ENCODE measurements around the gene LCORL. TPM values are rescaled to one million over a fixed set of nuclear protein-coding genes. Genes with fewer than 3 reads are reported as not detected.

Gene LCORL
- total RNA-seq: 1 to 10 TPM; 4.3 to 8.7 (median 6.2) TPM
- long read RNA-seq, partial matches to known transcripts: 2 of 3 reads
- long read RNA-seq, other reads (novel, unspliced or antisense): 1 of 3 reads

- H3K27ac ChIP-seq: peak within 1 kb of the TSS; percentile 75 to 86 (median 83)
- peaks cover 0 to 3% (median 0%) of the 10 kb centered on the region in 4 donors for H3K9me3 ChIP-seq
- H3K36me3 ChIP-seq: no peaks in the 10 kb centered on the region
- TF ChIP-seq POLR2A (IDR thresholded peaks at IDR 0.05): peak; percentile 50
- TF ChIP-seq CTCF (IDR thresholded peaks at IDR 0.05): peak in 3 of 4 donors; percentile 7 to 28 (median 26)
- H3K4me1 ChIP-seq: peaks cover 0 to 7% (median 0%) of the 10 kb centered on the region in 4 donors
- 1% methylated on average over 49 of the region's 71 CpGs for WGBS (ENCODE audit: insufficient coverage, low coverage, low lambda C conversion rate, missing lambda C conversion rate)
- peak within 1 kb of the TSS; percentile 59 to 83 (median 73) for H3K4me3 ChIP-seq
- no peaks in the 10 kb centered on the region for H3K27me3 ChIP-seq
- DNase-seq: peak; percentile 95 to 97 (median 97)
- peak; percentile 88 to 95 (median 90) for ATAC-seq
- intact Hi-C loops (cut with DNase I): no loop called here
Measured at GRCh38 chr4:18021720-18022571, at the start of gene LCORL. LCORL (minus strand) TSS chr4:18021755; CDS start chr4:18021751, 4 bp downstream.

- Histone ChIP-seq H3K4me1 (no peaks in the 10 kb centered on the region), H3K27ac (no peak overlapping the region), H3K27me3 (no peaks in the 10 kb centered on the region), H3K36me3 (no peaks in the 10 kb centered on the region), H3K4me3 (no peak overlapping the region), H3K9me3 (no peaks in the 10 kb centered on the region)
- ATAC-seq (peak in 2 of 4 donors; percentile 16 to 56), DNase-seq (no peak)
- no peak for TF ChIP-seq CTCF (IDR thresholded peaks at IDR 0.05)
- no peak for TF ChIP-seq POLR2A (IDR thresholded peaks at IDR 0.05)
- WGBS (ENCODE audit: insufficient coverage, low coverage, low lambda C conversion rate, missing lambda C conversion rate): 28% methylated on average over 4 of the region's 4 CpGs
- intact Hi-C loops (cut with DNase I): no loop called here
Measured at GRCh38 chr4:18069810-18070209, 48.3 kb upstream of the LCORL start.

- intact Hi-C loops (cut with DNase I): no loop called here
- no peaks in the 10 kb centered on the region for H3K9me3 ChIP-seq
- H3K4me3 ChIP-seq: no peak overlapping the region
- H3K4me1 ChIP-seq: no peaks in the 10 kb centered on the region
- H3K36me3 ChIP-seq: no peaks in the 10 kb centered on the region
- no peak overlapping the region for H3K27ac ChIP-seq
- no peaks in the 10 kb centered on the region for H3K27me3 ChIP-seq
- ATAC-seq (no peak), DNase-seq (no peak)
- WGBS (ENCODE audit: insufficient coverage, low coverage, low lambda C conversion rate, missing lambda C conversion rate): 58% methylated on average over 2 of the region's 2 CpGs
- TF ChIP-seq POLR2A (IDR thresholded peaks at IDR 0.05) (no peak), CTCF (IDR thresholded peaks at IDR 0.05) (no peak)
Measured at GRCh38 chr4:18067031-18067430, 45.5 kb upstream of the LCORL start.

- ATAC-seq (no peak), DNase-seq (no peak)
- no peak for TF ChIP-seq CTCF (IDR thresholded peaks at IDR 0.05)
- TF ChIP-seq POLR2A (IDR thresholded peaks at IDR 0.05): no peak
- Histone ChIP-seq H3K27me3 (no peaks in the 10 kb centered on the region), H3K9me3 (no peaks in the 10 kb centered on the region), H3K4me1 (no peaks in the 10 kb centered on the region), H3K27ac (no peak overlapping the region), H3K4me3 (no peak overlapping the region), H3K36me3 (no peaks in the 10 kb centered on the region)
- intact Hi-C loops (cut with DNase I): no loop called here
Measured at GRCh38 chr4:18063079-18063478, 41.5 kb upstream of the LCORL start.
